GM18907 (cell line): Measurements from ENCODE around the gene APIP.

ENCODE experiments used
- ATAC-seq: cut with Tn5 transposase; IDR thresholded peaks from one replicate; pipeline ENCODE4 v1.9.1; 2021; ENCODE audit warnings: mild to moderate bottlenecking, moderate library complexity; ENCODE audit not compliant: unreplicated experiment

APIP gene, protein sequence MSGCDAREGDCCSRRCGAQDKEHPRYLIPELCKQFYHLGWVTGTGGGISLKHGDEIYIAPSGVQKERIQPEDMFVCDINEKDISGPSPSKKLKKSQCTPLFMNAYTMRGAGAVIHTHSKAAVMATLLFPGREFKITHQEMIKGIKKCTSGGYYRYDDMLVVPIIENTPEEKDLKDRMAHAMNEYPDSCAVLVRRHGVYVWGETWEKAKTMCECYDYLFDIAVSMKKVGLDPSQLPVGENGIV

DNA sequence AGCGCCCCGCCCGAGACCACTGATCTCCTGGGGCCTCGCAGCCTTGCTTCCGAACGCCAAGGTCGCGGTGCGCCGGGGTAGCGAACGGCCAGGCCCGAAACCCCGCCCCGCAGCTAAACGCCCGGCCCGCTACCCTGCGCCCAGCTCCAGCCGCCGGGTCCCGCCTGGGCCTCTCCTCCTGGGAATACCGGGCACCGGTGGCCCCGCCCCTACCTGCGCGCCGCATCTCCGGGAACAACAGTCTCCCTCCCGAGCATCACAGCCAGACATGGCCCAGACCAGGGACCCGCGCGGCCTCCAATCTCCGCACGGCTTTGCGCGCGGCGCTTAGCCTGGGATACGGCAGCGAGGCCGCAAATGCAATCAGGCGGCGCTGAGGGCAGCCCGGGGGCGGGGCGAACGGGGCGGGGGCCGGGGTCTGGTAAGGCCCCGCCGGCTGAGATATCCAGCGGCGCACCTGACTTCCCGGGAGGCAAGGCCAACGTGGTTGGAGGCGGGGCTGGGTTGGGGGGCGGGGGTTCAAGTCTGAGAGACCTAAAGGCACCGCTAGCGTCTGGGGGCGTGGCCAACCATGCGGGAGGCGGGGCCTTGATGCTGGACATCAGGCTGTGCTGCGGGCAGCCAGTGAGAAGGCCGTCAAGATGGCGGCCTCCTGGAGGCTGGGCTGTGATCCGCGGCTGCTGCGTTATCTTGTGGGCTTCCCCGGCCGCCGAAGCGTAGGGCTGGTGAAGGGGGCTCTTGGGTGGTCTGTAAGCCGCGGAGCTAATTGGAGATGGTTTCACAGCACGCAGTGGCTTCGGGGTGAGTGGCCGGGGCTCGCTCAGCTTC, at the start of gene APIP, which contains the start of gene PDHX:
TSS of gene APIP (minus strand) at position 365 of the 828 bp plus-strand sequence. CDS start at position 270, 95 bp downstream.
TSS of gene PDHX (plus strand) at position 604 of the 828 bp plus-strand sequence. CDS start at position 642, 38 bp downstream.
- peak; percentile 95 for ATAC-seq

- no peak for ATAC-seq
Measured at GRCh38 chr11:34964610-34965331, 48.6 kb upstream of the APIP start.

- no peak for ATAC-seq
Measured at GRCh38 chr11:34963351-34963750, 47.2 kb upstream of the APIP start.

DNA sequence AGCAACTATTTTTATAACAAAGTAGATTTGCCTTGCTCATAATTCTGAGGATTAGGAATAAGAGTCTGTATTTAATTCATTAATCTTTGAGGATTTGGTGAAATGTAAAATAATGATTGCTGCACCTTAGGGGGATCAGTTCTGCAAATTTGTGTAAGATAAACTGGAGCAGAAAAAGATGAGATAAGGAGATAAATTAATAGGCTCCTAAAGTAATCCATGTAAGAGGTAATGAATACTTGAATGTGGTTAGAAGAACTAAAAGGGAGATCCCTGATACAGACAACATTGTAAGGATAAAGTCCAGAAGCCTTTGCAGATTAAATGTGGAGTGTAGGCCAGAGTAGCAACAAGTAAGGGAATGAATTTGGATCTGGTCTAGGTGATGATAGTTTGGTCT, 45.9 kb upstream of the APIP start:
- ATAC-seq, result no peak

DNA sequence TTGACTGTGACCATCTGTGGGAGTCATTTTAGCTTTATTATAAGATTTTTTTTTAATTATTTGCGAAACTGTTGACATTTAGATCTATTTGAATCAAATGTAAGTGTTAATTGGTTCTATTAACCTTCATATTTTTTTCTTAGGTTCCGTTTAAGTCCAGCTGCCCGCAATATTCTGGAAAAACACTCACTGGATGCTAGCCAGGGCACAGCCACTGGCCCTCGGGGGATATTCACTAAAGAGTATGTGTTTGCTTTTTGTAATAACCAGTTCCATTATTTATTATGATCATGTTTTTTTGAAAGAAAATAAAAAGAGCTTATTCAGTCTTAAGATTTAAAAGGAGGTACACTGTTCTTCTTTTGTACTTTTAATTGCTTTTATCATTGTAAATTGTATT, 44.1 kb upstream of the APIP start:
- ATAC-seq, result no peak

- no peak for ATAC-seq
Measured at GRCh38 chr11:34959770-34960169, 43.6 kb upstream of the APIP start.

DNA sequence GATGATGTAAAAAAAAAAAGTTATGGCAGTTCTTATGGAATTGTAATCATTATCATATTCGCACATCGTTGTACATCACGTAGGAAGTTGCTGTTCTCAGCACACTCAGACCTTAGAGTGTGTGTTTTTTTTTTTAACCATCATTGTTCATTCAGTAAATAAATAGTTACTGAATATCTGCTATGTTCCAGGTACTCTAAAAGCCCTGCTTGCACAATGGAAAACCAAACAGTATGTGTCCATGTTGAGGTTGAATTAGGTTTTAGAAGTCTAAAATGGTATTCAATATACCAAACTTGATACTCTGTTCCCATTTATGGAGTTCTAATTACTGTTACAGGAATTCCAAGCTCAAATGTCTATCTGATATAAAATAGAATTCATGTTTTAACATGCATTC, 41.4 kb upstream of the APIP start:
- ATAC-seq, result no peak

- ATAC-seq, result no peak
Measured at GRCh38 chr11:34957206-34957605, 41.0 kb upstream of the APIP start.

DNA sequence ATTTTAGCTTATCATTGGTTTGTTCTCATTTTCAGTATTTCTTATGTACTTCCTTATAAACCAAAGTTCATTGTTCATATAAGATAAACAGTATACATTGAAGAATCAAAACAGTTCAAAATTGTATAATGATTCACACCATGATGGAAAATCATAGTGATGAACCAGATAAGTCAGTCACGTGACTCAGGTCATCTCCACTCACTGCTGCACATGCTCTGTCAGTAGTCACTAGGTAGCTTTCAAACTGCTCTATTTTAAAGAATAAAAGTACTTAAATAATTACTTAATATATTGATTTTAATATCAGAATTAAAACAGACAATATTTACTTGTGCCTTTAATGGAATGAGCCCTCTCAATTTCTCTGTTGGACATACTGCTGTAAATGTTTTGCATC, 37.8 kb upstream of the APIP start:
- no peak for ATAC-seq

GRCh38 chr11:34948696-34949095, 32.5 kb upstream of the APIP start:
- no peak for ATAC-seq

DNA sequence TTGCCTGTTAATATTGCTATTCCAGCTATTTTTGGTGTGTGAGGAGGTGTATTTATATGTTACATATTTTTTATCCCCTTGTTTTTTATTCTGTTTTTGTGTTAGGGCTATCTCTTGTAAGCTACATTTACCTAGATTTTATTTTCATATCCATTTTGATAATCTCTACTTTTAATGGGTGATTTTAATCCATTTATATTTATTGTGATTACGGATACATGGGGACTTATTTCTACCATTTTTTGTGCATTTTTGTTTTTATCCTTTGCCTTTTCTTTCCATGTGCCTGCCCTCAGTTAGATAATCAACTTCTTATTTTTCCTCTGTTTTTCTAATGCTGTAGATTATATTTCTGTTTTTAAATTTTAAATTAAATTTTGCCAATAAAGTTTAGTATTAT, 28.5 kb upstream of the APIP start:
- no peak for ATAC-seq

- no peak for ATAC-seq
Measured at GRCh38 chr11:34941688-34942087, 25.5 kb upstream of the APIP start.

DNA sequence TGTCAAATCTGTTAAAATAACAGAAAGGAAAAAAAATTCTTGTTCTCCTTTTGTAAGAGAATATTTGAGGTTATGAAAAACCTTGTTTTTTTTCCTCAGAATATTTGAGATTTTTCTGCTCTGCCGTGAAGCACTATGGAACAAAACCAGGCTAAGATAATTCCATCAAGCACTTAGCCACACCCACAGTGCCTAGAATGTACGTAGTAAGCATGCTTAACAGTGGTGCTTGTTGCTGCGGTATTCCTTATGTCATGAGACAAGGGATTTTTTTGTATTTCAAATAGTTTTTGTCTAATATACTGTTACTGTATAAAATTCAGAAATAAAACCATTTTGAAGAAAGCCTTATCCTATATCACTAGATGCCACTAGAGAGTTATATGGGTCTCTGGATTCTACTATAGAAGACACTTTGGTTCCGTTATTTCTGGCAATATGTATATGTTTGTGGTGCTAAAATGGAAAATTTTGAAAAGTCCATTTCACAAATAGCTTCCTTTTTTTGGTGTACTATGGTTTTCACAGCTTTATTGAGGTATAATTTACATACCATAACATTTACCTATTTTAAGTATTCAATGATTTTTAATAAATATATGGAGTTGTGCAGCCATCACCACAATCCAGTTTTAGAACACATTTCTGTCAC, 24.0 kb upstream of the APIP start:
- no peak for ATAC-seq

DNA sequence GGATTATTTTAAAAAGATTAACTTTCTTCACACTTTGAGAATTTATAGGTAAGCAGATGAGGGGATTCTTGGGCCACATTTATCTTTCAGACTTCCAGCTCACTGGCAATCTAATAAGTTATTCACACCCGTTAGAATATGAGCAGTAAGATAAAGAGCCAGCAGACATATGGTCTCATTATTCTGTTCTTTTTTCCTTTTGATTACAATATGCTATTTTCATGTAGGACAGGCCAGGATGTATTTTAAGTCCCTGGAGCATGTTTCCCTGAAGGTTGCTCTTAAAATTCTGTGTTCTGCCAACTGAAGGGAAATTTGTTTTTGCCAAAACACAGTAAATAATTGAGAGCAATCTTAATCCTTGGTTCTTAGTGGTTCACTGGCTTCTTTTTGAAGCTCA, 22.4 kb upstream of the APIP start:
- no peak for ATAC-seq

DNA sequence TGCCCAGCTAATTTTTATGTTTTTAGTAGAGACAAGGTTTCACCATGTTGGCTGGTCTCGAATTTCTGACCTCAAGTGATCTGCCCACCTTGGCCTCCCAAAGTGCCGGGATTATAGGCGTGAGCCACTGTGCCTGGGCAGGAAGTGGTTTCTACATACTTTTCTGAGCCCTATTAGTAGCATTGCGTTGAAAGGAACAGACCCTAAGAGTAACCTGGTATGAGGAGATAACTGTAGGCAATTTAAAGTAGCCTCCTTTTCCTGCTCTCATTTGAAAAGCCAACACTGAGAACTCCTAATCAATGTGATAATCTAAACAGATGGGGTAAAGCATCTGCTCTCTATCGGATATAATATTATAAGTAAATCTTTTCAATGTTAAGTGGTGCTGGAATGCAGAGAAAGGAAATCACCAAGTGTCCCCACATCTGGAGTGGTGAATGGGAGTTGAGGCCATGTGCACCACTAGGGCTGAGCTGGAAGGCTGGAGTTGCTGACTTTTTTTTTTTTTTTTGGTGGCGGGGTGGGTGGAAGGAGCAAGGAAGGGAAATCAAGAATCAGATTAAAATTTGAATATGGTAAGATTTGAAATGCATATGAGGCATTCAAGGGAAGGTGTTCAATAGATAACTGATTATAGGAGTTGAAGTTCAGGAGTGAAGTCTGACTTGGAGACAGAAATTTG, 20.9 kb upstream of the APIP start:
- no peak for ATAC-seq

- ATAC-seq, result no peak
Measured at GRCh38 chr11:34929794-34930763, 13.9 kb upstream of the APIP start.

- no peak for ATAC-seq
Measured at GRCh38 chr11:34928960-34929680, 12.9 kb upstream of the APIP start.

DNA sequence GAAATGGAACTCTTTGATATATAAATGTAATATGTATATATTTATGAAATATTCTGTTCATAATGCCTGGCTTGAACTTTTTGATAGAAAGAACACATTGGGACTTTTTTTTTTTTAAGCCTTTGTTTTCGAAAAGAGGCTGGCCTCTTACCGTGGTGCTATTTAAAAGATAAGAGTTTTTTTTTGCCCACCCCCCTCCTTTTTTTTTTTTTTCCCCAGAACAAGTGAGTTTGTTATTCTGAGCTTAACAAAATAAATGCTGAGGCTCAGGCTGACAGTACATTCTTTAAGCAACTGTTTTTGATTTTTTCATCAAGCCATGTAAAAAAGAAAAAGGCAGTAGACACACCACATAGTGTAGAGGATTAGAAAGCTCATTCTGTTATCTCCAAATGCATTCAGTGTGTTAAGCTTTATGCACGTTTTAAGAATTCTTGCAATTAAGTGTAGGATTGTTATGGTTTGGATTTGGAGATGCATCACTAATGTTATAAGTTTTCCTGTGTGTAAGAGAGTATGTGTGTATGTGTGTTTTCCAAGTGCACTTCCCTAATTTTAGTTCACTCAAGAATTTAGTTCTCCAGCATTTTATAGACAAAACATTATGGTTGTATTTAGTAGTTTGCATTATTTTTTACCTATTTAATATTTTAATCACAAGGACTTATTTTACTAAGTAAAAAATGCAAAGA, 12.2 kb upstream of the APIP start:
- no peak for ATAC-seq
